Brain pericyte (primary cell): ENCODE measurements around the gene EPAS1.
"Not testable (repeated sequence)": the region's sequence is repeated elsewhere in the genome, so short reads cannot be mapped to it uniquely, and the experiment has no call there.

Source experiments
- DNase-seq: peaks from one replicate; pipeline ENCODE4 v3.0.0-alpha.2; 2012; ENCODE audit warnings: low read depth, low spot score

EPAS1 gene

DNA sequence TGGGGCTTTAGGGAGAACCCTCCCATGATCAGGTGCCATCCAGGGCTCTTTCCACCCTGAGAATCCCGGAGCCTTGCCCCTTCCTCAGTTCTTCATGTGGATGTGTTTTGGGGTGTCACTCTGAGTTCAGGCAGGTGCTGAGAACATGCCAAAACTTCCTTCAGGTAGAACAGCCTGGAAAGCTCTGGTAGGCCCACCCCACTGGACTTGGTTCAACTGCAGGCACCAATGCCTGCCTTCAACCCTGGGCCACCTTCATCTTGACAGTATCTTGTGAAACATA lies 85.8 kb downstream of the EPAS1 start:
- no peak for DNase-seq

DNA sequence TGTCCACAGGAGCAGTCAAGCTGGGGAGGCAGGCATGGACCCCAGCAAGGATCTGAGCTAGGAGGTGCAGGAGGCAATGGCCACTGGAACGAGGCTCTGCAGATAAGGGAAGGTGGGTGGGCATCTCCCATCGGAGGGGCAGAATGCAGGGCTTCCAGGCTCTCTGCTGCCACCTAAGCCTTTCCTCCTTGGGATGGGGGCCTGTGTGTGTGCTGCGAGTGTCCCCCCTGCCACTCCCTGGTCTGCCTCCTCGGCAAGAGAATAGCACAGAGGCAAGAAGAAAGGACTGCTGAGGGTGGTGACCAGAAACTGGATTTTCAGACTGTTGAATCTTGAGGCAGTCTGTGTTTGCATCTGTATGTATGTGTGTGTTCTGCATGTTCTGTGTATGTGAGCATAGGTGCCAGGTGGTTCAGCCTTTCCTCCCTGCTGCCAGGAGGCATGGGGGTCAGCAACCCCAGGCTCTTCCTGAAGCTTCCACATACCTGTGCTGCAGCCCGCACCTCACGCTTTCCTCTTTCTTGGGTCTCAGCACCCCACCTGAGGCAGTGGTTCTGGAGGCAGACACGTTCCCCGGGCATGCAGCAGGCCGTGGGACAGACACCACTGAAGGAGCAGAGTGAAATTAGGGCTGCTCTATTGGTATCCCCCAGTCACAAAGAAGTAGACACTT lies 86.7 kb downstream of the EPAS1 start:
- no peak for DNase-seq

DNA sequence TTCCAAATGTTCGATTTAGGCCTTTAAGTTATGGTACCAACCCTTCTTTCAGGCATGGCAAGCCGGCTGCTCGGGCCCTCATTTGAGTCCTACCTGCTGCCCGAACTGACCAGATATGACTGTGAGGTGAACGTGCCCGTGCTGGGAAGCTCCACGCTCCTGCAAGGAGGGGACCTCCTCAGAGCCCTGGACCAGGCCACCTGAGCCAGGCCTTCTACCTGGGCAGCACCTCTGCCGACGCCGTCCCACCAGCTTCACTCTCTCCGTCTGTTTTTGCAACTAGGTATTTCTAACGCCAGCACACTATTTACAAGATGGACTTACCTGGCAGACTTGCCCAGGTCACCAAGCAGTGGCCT lies 87.2 kb downstream of the EPAS1 start:
- no peak for DNase-seq

DNA sequence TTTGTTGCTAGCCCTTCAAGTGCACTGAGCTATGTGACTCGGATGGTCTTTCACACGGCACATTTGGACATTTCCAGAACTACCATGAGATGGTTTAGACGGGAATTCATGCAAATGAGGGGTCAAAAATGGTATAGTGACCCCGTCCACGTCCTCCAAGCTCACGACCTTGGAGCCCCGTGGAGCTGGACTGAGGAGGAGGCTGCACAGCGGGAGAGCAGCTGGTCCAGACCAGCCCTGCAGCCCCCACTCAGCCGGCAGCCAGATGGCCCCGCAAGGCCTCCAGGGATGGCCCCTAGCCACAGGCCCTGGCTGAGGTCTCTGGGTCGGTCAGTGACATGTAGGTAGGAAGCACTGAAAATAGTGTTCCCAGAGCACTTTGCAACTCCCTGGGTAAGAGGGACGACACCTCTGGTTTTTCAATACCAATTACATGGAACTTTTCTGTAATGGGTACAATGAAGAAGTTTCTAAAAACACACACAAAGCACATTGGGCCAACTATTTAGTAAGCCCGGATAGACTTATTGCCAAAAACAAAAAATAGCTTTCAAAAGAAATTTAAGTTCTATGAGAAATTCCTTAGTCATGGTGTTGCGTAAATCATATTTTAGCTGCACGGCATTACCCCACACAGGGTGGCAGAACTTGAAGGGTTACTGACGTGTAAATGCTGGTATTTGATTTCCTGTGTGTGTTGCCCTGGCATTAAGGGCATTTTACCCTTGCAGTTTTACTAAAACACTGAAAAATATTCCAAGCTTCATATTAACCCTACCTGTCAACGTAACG lies 88.8 kb downstream of the EPAS1 start:
- DNase-seq, result no peak

DNA sequence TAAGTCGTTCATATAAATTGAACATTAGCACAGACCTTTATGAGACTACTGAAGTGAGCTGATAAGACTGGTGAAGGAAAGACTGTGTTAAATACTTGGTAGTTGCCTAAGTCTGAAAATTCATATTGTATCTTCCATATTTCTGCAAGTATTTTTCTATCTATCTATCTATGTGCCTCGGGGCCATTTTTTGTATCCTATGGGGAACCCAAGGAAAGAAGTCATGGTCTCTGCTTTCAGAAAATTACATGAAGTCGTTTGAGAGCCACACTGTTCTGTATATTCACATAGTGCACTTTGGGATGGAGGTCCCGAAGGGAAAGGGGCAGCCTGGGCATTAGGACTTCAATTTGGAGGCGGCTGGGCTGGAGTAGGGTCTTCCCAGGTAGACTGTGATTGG lies 89.6 kb downstream of the EPAS1 start:
- no peak for DNase-seq

DNA sequence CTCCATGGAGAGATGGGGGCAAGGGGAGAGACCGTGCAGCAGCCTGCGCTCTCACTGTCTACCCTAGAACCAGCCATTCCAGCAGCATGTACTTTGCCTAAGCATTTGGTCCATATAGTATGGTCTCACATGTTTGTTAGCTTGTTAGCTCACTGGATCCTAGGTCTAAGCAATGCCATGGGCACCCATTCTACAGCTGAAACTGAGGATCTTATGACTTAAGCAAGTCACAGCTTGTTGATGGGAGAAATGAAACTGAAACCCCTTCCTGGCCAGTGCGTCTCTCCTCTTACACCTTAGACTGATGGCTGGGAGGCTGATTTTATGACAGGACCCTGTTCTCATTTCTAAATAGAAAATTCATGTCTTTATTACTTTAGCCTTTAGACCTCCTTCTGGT lies 90.1 kb downstream of the EPAS1 start:
- no peak for DNase-seq

DNA sequence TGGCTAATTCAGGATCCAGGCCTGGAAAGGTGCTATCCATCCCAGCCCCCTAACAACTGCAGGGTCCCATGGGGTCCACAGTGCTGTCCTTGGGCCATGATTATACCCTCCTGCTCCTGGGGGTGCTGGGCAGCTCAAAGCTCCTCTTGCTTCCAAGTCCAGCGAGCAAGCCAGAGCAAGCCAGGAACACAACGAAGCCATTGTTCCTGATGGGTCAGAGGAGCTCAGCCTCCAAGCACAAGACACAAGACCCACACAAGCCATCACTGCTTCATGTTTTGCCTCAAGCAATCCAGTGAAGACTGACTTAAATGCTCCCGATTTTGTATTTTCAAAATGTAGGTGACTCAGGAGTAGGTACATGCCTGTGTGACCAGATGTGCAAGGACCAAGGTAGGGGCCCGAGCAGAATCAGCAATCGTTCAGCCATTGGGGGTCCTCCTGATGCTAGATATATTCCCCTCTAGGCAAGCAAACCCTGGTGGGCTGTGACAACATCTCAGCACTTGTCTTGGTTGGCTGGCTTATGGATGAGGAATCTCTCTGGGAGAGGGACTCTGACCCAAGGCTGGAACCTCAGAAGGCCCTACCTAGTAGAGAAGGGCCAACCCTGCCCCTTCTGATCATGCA lies 90.8 kb downstream of the EPAS1 start:
- no peak for DNase-seq

DNA sequence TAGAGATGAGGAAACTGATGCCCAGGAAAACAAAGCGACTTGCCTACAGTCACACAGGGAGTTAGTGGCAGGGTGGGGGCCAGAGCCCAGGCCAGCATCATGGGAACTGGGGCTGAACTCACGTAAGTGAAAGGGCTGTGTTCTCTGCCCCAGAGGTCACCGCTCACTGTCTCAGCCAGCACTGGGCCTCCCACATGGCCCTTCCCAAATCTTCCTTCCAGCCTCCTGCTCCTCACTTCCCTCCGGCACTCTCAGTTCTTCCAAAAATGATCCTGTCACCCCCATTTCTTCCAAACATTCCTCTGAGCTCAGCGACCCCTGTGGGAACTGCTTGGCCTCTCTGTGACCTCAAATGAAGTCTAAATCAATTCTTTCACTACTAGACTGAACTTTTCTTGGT lies 91.7 kb downstream of the EPAS1 start:
- DNase-seq, result no peak

DNA sequence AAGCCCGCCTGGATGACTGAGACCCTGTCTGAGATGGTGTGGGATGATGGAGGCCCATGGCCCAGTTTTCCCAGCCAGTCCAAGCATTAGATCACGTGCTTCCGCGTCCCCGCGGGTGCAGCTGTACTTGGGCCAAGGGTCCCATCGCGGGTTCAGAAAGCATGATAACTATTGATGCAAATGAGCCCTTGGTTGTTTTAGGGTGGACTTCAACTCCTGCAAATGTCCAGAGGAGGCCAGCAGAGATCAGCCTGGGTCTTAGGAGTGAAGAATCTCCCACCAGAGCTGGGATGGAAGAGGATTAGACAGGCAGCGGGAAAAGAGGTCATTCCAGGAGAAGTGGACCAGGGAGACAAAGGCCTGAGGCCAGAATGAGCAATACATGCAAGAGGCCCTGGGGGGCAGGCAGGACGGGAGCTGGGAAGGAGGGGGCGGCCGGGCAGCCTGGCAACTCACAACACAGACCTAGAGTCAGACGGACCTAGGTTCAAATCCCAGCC lies 92.3 kb downstream of the EPAS1 start:
- DNase-seq, result no peak

DNA sequence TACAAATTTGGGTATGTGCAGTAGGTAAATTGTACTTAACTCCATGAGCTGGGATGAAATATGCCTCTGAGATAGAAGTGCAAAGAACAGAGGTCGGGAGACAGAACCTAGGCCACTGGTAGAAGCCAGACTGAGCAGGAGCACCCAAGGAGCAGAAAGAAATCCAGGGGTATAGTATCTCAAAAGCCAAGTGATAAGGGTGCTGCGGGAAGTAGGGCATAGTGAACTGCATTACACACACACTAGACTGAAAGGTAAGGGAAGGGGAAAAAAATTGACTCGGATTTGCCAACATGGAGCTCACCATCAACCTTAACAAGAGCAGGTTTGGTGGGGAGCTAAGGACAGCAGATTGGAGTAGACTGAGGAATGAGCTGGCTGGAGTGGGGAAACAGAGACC lies 92.8 kb downstream of the EPAS1 start:
- no peak for DNase-seq

DNA sequence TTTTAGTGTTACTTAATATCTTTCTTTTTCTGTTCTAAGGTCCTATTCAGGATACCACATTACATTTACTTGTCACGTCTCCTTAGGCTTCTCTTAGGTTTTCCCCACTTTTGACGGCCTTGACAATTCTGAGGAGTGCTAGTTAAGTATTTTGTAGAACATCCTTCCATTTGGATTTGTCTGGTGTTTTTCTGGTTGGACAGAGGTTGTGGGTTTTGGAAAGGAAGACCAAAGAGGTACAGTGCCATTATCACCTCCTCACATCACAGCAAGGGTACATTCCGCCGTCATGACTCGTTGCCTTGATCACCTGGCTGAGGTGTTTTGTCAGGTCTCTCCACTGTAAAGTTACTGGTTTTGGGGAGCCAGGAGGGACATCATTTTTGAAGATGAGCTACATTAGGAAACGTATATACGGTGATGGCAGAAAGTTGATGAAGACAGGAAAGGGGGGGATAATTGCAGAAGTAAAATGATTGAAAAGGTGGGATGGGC lies 93.7 kb downstream of the EPAS1 start:
- DNase-seq, result no peak

DNA sequence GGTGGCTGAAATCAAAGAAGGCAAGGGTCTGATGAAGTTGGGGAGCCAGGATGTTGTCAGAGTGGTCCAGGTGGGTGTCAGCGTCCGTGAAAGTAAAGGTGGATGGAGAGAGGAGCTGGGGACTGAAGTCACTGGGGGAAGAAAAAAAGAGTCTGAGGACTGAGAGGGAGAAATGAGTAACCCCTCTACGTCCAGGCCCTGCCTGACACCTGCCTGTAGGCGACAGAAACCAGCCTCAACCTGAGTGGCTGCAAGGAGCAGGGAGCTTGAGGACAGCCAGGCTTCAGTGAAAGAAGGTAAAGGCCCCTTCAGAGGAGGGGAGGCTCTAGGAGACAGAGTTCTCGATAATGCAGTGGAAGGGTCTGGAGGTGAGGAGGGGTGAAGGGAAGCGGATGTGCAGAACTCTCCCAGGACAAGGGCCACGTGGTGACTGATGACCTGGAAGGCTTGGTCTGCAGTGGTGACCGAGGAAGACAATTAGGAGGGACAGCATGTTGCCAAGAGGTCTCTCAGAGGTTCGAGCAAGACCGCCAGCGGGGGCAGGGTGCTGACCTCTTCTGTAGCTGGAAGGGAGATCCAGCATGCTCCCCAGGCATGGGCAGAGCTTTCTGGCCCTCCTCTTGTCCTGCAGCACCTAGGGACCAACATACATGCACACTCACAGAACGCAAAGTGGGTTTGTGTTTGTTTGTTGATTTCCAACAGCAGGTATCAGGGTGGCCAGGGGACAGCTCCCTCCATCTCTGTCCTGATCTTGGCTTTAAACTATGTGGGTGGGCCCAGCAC lies 95.5 kb downstream of the EPAS1 start:
- no peak for DNase-seq

DNA sequence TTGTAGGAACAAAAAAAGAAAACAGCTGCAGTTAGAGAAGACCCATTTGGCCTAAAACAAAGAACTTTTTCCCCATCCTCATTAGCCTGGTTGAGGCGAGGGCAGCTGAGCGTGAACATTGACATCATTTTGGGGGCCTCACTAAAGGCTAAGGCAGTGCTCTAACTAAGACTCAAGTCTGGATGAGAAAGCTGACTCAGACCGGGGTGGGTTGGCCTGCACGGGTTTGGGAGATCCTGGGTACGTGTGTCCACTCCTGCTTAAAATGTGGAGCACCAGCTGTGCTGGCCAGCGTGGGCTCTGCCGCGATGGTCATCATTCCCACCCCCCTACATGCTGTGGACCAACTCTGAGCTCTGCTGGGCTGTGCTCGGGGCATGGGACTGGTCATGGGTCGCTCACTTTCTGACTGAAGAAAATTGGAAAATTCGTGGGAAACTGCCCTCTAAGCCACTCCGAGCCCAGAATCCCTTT lies 96.2 kb downstream of the EPAS1 start:
- DNase-seq, result no peak

DNA sequence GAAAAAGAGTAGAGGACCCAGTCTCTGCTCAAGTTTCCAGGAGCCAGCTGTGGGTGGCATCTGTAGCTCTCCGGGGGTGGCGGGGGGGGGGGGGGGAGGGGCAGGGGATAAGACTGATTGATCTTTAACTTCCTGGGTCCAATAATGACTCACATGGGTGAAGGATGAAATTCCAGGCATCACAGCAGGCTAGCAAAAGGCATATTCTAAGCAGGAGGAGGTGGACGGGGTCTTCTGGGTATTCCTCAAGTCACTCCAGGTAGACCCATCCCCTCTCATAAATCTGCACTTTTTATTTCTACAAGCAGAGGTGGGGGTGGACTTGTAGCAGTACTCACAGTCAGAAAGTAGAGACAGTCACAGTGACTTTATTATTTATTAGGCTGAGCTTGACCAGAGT lies 96.7 kb downstream of the EPAS1 start:
- no peak for DNase-seq

DNA sequence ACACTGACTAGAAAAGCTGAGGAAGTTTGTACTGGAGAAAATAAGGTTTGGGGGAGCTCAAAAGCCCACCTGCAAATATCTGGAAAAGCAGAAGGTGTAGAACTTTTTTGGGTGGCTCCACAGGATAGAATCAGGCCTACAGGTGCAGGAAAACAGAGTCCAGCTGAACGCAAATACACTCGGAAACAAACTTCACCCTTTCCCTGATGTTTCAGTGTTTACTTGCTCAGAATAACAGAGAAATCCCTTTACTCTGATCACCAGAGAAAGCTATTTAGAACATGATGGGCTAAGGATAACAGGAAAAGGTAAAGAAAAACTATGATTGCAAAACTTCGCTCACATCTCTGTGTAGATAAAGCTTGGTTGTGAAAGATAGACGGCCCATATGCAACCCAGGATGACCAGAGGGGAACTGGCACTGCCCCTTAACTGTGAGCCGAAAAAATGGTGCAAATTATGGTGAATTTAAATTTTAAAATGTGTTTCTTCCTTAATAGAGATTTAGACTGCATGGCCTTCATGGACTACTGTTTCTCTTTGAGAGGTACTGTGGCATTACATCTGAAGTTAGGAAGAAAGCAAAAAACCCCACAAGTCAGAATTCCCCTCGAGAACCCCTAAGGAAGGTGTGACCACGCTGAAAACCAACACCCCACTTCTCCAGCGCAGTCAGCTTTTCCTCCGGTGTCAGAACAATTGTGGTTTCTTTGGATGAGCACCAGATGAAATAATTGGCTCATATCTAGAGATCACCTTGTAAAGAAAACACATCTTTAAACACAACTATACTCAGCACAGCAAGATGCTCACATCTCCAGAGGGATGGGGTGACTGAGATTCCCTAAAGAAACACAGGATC lies 97.7 kb downstream of the EPAS1 start:
- no peak for DNase-seq

DNA sequence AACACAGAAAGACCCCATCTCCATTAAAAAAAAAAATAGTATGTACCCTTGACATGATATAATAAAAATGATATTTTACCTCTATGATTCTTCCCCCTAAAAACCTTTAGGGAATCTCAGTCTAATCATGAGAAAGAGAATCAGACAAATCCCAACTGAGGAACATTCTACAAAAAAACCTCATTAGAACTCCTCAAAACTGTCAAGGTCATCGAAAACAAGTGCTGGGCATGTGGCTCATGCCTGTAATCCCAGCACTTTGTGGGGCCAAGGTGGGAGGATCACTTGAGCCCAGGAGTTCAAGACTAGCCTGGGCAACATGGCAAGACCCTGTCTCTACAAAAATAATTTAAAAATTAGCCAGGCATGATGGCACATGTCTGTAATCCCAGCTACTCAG lies 98.5 kb downstream of the EPAS1 start:
- DNase-seq, result not testable (repeated sequence)

DNA sequence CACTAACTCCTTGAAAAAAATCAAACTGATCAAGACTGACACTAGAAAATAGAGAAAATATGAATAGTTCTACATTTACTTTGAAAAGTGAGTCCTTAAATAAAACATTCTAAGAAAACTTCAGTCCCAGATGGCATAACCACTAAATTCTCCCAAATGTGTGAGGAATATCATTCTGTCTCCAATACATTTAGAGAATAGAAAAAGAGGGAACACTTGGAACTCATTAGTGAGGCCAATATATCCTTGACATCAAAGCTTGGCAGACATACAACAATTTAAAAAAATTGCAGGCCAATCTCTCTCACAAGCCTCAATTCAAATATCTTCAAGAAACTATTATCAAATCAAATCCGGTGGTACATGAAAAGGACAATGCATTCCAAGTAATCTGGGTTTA lies 102.8 kb downstream of the EPAS1 start:
- DNase-seq, result no peak

DNA sequence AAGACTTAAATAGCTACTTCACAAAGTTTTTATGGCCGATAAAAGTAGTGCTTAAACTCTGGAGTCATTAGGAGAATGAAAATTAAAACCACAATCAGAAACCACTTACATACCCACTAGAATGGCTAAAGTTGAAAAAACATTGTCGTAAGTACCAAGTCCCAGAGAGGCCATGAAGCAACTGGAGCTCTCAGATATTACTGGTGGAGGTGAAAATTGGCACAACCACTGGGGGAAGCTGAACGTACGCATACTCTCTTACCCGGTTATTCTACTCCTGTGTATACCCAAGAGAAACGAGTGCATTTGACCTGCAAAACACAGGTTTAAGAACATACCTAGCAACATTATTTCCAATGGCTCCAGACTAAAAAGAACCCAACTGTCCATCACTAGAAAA lies 105.7 kb downstream of the EPAS1 start:
- DNase-seq, result no peak

DNA sequence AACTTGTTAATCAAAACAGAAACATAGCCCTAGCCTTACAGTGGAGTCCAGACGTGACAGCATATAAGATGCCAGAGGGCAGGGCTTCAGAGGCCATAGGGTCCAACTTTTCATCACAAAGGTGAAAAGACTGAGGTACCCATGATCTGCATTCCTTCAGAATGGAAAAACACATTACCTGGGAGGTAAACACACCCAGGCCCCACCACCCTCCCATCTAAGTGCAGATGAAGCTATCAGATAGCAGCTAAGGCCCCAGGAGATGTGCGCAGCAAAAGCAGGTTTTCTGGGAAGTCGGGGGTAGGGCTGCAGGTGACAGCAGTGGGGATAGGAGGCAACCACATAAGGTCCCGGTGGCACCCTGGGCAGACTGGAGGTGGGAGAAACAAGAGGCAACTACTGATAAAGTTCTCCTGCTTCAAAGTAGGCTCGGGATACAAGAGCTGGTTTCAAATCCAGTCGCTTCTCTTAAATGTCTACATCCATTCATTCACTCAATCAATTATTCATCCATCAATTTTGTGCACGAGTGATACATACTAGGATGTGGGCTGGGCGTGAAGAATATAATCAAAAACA lies 107.1 kb downstream of the EPAS1 start:
- no peak for DNase-seq

DNA sequence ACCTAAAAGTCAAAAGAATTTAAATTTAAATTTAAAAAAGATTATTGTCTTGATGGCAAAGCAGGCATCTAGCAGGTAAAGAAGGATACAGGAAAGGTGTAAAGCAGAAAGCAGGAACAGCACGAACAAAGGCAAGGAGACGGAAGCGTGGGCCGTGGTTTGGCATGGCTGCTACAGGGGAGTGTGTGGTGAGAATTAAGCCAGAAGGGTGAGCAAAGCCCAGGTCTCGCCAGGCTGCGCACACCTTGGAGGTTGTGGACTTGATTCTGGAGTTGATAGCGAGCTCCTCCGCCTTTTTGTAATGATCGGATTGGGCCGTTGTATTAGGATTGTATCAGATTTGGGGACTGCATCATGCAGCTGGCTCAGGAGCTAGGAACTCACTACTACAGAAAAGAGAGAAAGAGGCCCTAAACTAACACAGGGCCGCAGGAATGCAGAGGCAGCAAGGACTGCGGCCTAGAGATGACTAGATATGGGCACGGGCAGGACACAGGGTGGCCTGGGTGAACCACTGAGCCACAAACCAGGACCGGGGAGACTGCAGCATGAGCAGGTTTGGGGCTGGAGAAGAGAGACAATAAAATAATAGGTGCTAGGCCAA lies 110.7 kb downstream of the EPAS1 start:
- DNase-seq, result no peak
